Measurements from ENCODE around the gene DHX57.

DHX57 gene

GRCh38 chr2:38875576-38876367 lies at the start of gene DHX57, which contains the start of gene MORN2:
Gene DHX57, minus strand, starts transcription at chr2:38875934. Its CDS starts 7,529 bp downstream, at chr2:38868405.
Gene MORN2, plus strand, starts transcription at chr2:38875976.
- peak; percentile 34 for DNase-seq (ENCODE audit: low read depth)
- TF ChIP-seq CTCF (IDR thresholded peaks at IDR 0.05; ENCODE audit: low read depth, low read length, missing control alignments): no peak
- in situ Hi-C loops (cut with HindIII; ENCODE audit: low sequenced_read_pairs): no loop called here
- peak within 1 kb of the TSS; percentile 94 for H3K4me3 ChIP-seq (ENCODE audit: low read depth, low read length)

GRCh38 chr2:38922902-38923301 lies 47.2 kb upstream of the DHX57 start:
- in situ Hi-C loops (cut with HindIII; ENCODE audit: low sequenced_read_pairs): no loop called here
- no peak overlapping the region for H3K4me3 ChIP-seq (ENCODE audit: low read depth, low read length)
- TF ChIP-seq CTCF (IDR thresholded peaks at IDR 0.05; ENCODE audit: low read depth, low read length, missing control alignments): no peak

GRCh38 chr2:38922389-38922788 lies 46.7 kb upstream of the DHX57 start:
- in situ Hi-C loops (cut with HindIII; ENCODE audit: low sequenced_read_pairs): no loop called here
- TF ChIP-seq CTCF (IDR thresholded peaks at IDR 0.05; ENCODE audit: low read depth, low read length, missing control alignments): no peak
- no peak overlapping the region for H3K4me3 ChIP-seq (ENCODE audit: low read depth, low read length)
- DNase-seq (ENCODE audit: low read depth): no peak

More at GRCh38 chr2:38922902-38923301, 47.2 kb upstream of the DHX57 start:
- no peak for DNase-seq (ENCODE audit: low read depth)

- in situ Hi-C loops (cut with HindIII; ENCODE audit: low sequenced_read_pairs): no loop called here
- no peak for DNase-seq (ENCODE audit: low read depth)
- no peak overlapping the region for H3K4me3 ChIP-seq (ENCODE audit: low read depth, low read length)
- no peak for TF ChIP-seq CTCF (IDR thresholded peaks at IDR 0.05; ENCODE audit: low read depth, low read length, missing control alignments)
Observed at GRCh38 chr2:38912619-38913018, 36.9 kb upstream of the DHX57 start.

GRCh38 chr2:38911191-38911590 lies 35.5 kb upstream of the DHX57 start:
- in situ Hi-C loops (cut with HindIII; ENCODE audit: low sequenced_read_pairs): no loop called here
- no peak overlapping the region for H3K4me3 ChIP-seq (ENCODE audit: low read depth, low read length)
- no peak for DNase-seq (ENCODE audit: low read depth)
- no peak for TF ChIP-seq CTCF (IDR thresholded peaks at IDR 0.05; ENCODE audit: low read depth, low read length, missing control alignments)

- no peak for TF ChIP-seq CTCF (IDR thresholded peaks at IDR 0.05; ENCODE audit: low read depth, low read length, missing control alignments)
- DNase-seq (ENCODE audit: low read depth): no peak
- in situ Hi-C loops (cut with HindIII; ENCODE audit: low sequenced_read_pairs): no loop called here
- H3K4me3 ChIP-seq (ENCODE audit: low read depth, low read length): no peak overlapping the region
Observed at GRCh38 chr2:38909872-38910271, 34.1 kb upstream of the DHX57 start.
